ENCODE data around the gene WDR20. TPM values are rescaled to one million over a fixed set of nuclear protein-coding genes. Genes with fewer than 3 reads are reported as not detected.

WDR20 gene
- total RNA-seq, 4 donors from 2014 or later, result 15.0 to 26.7 (median 18.3) TPM

DNA sequence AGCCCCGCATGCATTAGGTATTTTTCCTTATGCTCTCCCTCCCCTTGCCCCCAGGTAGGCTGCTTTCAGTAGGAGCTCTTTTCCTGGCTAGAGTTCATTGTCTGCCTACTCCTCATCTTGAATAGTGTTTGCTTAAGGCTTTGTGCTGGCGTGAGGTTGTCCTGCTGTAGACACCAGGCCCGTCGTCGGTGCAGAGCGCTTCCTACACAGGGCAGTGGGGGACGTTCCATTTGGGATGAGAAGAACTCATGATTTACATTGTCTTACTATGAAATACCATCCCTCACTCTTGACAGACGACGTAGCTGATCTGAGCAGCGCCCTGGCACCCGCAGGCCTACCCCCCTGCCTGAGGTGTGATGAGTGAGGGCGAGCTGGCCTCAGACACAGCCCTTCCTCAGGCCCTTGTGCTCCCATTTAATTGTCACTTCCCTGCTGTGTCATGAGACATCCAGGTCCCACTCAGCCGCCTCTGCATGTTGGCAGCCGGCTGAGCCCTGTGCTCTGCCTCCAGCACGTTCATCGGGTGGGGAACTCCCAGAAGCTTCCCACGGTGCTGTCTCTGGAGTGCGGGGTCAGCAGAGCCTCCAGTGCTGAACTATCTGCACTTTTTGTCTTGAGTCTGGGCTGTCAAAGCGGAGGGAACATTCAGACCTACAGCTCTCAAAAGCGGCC, 76.0 kb downstream of the WDR20 start:
- Histone ChIP-seq H3K27me3 (no peaks in the 10 kb centered on the region), H3K27ac (peak overlapping the region in 2 of 4 donors; percentile 36 to 45), H3K4me1 (peaks cover 0 to 18% (median 0%) of the 10 kb centered on the region in 4 donors), H3K4me3 (no peak overlapping the region), H3K9me3 (no peaks in the 10 kb centered on the region), H3K36me3 (peaks cover 0 to 43% (median 0%) of the 10 kb centered on the region in 3 donors)
- 67 to 70% methylated on average over 19 to 20 of the region's 20 CpGs for WGBS, 2 donors
- DNase-seq (ENCODE audit: low spot score in 2 of 2), result no peak
- TF ChIP-seq CTCF (IDR thresholded peaks at IDR 0.05) (no peak), EP300 (IDR thresholded peaks at IDR 0.05) (no peak), POLR2A (IDR thresholded peaks at IDR 0.05) (no peak)

DNA sequence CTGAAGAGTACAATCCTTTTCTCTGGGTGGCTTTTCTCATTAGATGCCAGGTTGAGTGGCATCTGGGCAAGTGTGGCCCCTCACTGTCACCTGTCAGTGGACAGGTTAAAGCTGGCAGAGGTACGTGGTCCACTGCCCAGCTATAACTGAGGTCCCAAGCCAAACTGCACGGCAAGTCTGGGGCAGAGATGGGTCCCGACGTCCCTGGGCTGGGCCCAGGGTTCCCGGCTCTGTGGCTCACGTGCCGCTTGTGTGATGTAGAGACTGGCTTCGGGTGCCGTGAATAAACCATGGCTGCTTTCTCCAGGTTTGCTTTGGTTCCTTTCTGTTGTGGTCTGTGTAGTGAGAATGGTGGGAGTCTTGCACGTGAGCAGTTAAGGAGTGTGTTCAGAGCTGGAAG, 77.7 kb downstream of the WDR20 start:
- H3K27ac ChIP-seq, result no peak overlapping the region
- H3K4me3 ChIP-seq, result no peak overlapping the region
- peaks cover 0 to 18% (median 0%) of the 10 kb centered on the region in 4 donors for H3K4me1 ChIP-seq
- DNase-seq (ENCODE audit: low spot score in 2 of 2), result no peak
- no peaks in the 10 kb centered on the region for H3K27me3 ChIP-seq
- WGBS, 2 donors, result 91 to 93% methylated on average over 10 of the region's 10 CpGs
- H3K9me3 ChIP-seq, result no peaks in the 10 kb centered on the region
- TF ChIP-seq POLR2A (IDR thresholded peaks at IDR 0.05), result no peak
- TF ChIP-seq EP300 (IDR thresholded peaks at IDR 0.05), result no peak
- no peak for TF ChIP-seq CTCF (IDR thresholded peaks at IDR 0.05)
- H3K36me3 ChIP-seq, result peaks cover 0 to 45% (median 0%) of the 10 kb centered on the region in 3 donors

GRCh38 chr14:102217987-102218421, 78.3 kb downstream of the WDR20 start:
- Histone ChIP-seq H3K36me3 (peaks cover 0 to 47% (median 0%) of the 10 kb centered on the region in 3 donors), H3K27me3 (no peaks in the 10 kb centered on the region), H3K27ac (no peak overlapping the region), H3K4me1 (peaks cover 0 to 18% (median 0%) of the 10 kb centered on the region in 4 donors), H3K4me3 (no peak overlapping the region), H3K9me3 (no peaks in the 10 kb centered on the region)
- no peak for TF ChIP-seq EP300 (IDR thresholded peaks at IDR 0.05)
- no peak for TF ChIP-seq POLR2A (IDR thresholded peaks at IDR 0.05)
- TF ChIP-seq CTCF (IDR thresholded peaks at IDR 0.05), result no peak
- 79 to 89% methylated on average over 13 to 14 of the region's 14 CpGs for WGBS, 2 donors
- DNase-seq (ENCODE audit: low spot score in 2 of 2), result no peak

DNA sequence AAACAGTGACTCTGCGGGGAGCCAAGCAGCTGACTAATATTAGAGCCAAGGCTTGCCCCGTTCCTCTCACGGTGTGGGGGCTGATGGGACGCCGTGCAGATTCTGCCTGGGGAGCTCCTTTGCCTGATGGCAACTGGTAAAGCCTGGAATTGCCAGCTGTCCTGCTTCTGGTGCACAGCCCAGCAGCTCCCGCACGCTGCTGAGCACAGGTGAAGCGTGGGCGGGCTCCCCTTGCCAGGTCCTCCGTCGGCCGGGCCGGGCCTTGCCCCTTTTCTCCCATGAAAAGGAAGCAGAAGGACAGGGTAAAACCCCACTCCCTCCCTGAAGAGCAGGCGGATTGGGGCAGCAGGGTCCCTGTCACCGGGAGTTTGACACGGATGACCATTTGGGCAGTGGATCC, 79.0 kb downstream of the WDR20 start:
- H3K27me3 ChIP-seq, result no peaks in the 10 kb centered on the region
- no peak for TF ChIP-seq EP300 (IDR thresholded peaks at IDR 0.05)
- TF ChIP-seq CTCF (IDR thresholded peaks at IDR 0.05), result no peak
- no peak for TF ChIP-seq POLR2A (IDR thresholded peaks at IDR 0.05)
- no peaks in the 10 kb centered on the region for H3K9me3 ChIP-seq
- peaks cover 0 to 53% (median 0%) of the 10 kb centered on the region in 3 donors for H3K36me3 ChIP-seq
- H3K4me3 ChIP-seq, result no peak overlapping the region
- 74 to 83% methylated on average over 12 to 16 of the region's 16 CpGs for WGBS, 2 donors
- no peak for DNase-seq (ENCODE audit: low spot score in 2 of 2)
- H3K4me1 ChIP-seq, result peaks cover 0 to 18% (median 0%) of the 10 kb centered on the region in 4 donors
- H3K27ac ChIP-seq, result no peak overlapping the region

DNA sequence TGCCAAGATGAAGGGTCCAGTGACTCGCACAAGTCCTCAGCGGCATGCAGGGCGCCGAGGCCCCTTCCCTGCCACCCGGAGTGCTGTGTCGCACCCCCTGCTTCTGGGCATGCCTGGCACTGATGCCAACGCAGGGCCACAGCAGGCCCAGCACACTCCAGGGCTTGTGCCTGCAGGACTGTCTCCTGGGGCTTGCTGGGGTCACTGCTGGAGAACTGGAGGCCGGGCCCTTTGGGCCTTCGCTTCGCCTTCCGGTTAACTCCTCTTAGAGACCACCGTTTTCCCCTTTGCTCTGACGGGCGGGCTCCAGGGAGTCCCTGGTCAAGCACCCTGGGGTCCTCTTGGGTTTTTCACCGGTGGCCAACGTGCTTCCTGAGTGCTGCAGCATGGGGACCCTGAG, 79.6 kb downstream of the WDR20 start:
- Histone ChIP-seq H3K4me1 (peaks cover 0 to 18% (median 0%) of the 10 kb centered on the region in 4 donors), H3K27me3 (no peaks in the 10 kb centered on the region), H3K9me3 (no peaks in the 10 kb centered on the region), H3K27ac (no peak overlapping the region), H3K4me3 (no peak overlapping the region), H3K36me3 (peaks cover 0 to 57% (median 0%) of the 10 kb centered on the region in 3 donors)
- 90 to 91% methylated on average over 16 of the region's 16 CpGs for WGBS, 2 donors
- TF ChIP-seq CTCF (IDR thresholded peaks at IDR 0.05), result no peak
- TF ChIP-seq POLR2A (IDR thresholded peaks at IDR 0.05), result no peak
- no peak for TF ChIP-seq EP300 (IDR thresholded peaks at IDR 0.05)
- no peak for DNase-seq (ENCODE audit: low spot score in 2 of 2)
